WERI-Rb-1 (cell line): ENCODE measurements around the gene AKR7A2.

Source experiments
- DNase-seq: peaks from one replicate; pipeline ENCODE4 v3.0.0-alpha.2; 2020
- H3K27ac ChIP-seq: fragments of 250-450 bp; sonication (Bioruptor Pico); 2 replicates; pipeline ENCODE4 v1.5.1; 2020; ENCODE audit warnings: mild to moderate bottlenecking, moderate library complexity
- H3K27me3 ChIP-seq: fragments of 250-450 bp; sonication (Bioruptor Pico); 2 replicates; pipeline ENCODE4 v1.5.1; 2021; ENCODE audit warnings: mild to moderate bottlenecking, low read depth, moderate library complexity; ENCODE audit not compliant: insufficient read depth, severe bottlenecking
- H3K36me3 ChIP-seq: fragments of 250-450 bp; sonication (Bioruptor Pico); 2 replicates; pipeline ENCODE4 v1.5.1; 2020; ENCODE audit warnings: mild to moderate bottlenecking, moderate library complexity
- H3K4me3 ChIP-seq: 2 replicates; pipeline ENCODE4 v1.5.1; 2011; ENCODE audit warnings: low read depth, mild to moderate bottlenecking, control low read depth, low read length
- H3K9me3 ChIP-seq: fragments of 250-450 bp; sonication (Bioruptor Pico); 2 replicates; pipeline ENCODE4 v1.5.1; 2021; ENCODE audit warnings: mild to moderate bottlenecking, moderate library complexity; ENCODE audit not compliant: severe bottlenecking
- TF ChIP-seq, protein P1 (sequence below): IDR thresholded peaks from 2 replicates; pipeline ENCODE4 v1.5.1; 2011; ENCODE audit warnings: low read depth, mild to moderate bottlenecking, control low read depth, inconsistent platforms, low read length

Gene AKR7A2

DNA sequence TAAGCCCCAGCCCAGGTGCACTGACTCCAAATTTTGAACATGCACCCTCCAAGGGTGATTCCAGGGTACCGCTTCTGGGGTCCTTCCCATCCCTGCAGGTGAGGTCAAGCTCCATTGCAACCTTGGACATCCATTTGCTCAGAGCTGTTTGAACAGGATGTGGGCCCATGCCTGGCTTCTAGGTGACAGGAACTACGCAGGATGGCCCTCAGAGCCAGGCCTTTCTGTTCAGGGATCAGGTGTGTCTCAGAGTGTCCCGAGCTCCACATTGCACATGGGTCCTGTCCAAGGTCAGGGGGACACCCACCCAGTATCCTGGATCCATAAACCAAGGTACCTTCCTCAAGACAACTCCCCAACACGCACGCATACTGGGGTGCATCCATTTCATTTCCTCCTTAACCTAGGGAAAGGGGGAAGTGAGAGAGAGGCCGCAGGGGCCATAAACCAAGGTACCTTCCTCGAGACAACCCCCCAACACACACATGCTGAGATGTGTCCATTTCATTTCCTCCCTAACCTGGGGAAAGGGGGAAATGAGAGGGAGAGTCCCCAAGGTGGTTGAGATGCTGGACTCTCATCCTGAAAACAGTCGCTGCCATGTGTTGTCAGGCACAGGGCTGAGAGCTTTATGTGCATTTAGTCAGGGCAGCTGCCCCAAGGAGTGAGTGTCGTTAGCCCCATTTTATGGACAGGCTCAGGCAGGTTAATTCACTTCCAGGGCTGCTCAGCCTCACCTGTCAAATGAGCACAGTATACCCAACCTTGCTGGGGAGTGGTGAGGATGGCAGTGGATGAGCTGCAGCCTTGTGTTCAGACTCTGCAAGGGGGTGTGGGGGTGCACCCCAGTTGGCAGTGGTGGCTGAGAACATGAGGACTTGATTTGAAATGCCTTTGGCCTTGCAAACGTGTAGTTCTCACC is 2.3 kb upstream of the AKR7A2 start:
- Histone ChIP-seq H3K27me3 (no peaks in the 10 kb centered on the region), H3K4me3 (no peak overlapping the region), H3K9me3 (no peaks in the 10 kb centered on the region), H3K27ac (no peak overlapping the region), H3K36me3 (peaks cover 31% of the 10 kb centered on the region)
- no peak for DNase-seq
- TF ChIP-seq, protein P1, sequence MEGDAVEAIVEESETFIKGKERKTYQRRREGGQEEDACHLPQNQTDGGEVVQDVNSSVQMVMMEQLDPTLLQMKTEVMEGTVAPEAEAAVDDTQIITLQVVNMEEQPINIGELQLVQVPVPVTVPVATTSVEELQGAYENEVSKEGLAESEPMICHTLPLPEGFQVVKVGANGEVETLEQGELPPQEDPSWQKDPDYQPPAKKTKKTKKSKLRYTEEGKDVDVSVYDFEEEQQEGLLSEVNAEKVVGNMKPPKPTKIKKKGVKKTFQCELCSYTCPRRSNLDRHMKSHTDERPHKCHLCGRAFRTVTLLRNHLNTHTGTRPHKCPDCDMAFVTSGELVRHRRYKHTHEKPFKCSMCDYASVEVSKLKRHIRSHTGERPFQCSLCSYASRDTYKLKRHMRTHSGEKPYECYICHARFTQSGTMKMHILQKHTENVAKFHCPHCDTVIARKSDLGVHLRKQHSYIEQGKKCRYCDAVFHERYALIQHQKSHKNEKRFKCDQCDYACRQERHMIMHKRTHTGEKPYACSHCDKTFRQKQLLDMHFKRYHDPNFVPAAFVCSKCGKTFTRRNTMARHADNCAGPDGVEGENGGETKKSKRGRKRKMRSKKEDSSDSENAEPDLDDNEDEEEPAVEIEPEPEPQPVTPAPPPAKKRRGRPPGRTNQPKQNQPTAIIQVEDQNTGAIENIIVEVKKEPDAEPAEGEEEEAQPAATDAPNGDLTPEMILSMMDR = no peak

DNA sequence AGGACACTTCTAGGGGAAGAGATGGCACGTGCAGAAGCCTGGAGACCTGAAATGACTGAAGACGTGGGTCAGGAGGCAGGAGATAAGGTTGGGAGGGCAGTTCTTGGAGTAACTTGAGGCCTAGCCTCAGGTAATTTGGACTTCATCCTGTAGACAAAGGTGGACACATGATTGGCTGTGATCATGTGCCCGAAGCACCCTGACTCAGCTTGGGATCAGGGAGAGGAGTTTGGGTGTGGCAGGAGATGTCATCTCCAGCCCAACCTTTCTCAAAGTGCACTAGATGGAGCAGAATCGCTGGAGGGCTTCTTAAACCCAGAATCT is 1.7 kb upstream of the AKR7A2 start:
- no peak overlapping the region for H3K4me3 ChIP-seq

DNA sequence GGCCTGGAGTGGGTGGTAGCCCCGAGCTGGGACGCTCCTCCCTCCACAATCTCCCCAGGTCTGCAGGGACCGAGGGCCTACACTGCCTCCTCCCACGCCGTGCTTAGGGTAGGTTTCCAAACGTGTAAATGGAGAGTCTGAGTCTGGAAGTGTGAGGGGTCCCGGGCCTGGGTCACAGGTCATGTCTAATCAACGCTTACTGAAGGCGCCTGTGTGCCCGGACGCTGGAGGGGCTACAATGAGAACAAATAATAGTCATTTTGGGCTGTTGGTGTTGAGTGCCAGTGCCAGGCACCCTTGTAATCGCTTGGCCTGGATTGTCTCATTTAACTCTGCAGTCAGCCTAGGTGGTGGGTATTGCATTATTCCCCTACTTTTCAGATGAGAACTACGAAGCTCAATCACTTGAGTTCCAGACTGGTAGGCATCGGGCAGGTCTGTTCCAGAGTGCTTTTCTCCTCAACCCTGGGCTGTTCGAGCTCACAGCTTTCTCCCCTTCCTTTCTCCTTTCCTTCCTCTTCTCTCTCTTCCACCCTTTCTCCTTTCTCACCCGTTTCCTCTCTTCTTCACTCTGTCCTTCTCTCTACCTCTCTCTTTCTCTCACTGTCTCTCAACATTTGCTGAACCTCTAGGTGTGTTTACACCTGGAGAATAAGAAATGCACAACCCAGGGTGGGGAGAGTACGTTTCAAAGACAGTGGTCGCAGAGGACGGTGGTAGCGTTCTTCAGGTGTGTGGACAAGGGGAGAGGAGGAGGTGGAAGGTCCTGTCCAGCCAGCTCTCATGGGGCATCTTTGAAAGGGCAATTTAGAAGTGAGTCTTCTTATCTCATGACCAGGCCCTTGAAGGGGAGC is 1.1 kb upstream of the AKR7A2 start:
- TF ChIP-seq, protein P1 = no peak
- Histone ChIP-seq H3K4me3 (peak overlapping the region; percentile 81), H3K27ac (peak overlapping the region; percentile 89), H3K27me3 (no peaks in the 10 kb centered on the region), H3K36me3 (peaks cover 35% of the 10 kb centered on the region), H3K9me3 (no peaks in the 10 kb centered on the region)
- DNase-seq = no peak

More for the DNA sequence above, 1.7 kb upstream of the AKR7A2 start:
- no peak for DNase-seq
- Histone ChIP-seq H3K36me3 (peaks cover 34% of the 10 kb centered on the region), H3K9me3 (no peaks in the 10 kb centered on the region), H3K27ac (no peak overlapping the region), H3K27me3 (no peaks in the 10 kb centered on the region)
- TF ChIP-seq, protein P1 = no peak

DNA sequence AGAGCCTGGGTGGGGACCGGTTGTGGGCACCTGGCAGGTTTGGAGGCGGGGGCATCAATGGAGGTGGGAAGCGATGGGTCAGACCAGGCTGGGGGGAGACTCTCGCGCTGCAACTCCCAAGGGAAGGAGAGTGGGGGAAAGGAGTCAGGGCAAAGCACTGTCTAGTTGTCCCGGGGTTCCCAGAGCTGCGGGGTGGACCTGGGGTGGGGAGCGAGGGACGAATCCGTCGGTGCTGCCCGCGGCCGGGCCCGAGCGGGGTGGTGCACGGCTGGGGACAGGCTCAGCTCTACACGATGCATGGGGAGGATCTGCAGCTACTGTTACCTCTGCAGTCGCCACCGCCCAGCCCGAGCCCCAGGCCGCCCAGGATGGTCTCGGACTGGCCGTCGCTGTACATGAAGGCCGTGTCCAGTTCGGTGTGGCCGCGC is 427 bp downstream of the AKR7A2 start:
- Histone ChIP-seq H3K9me3 (no peaks in the 10 kb centered on the region), H3K27ac (peak overlapping the region; percentile 89), H3K4me3 (peak overlapping the region; percentile 86), H3K27me3 (no peaks in the 10 kb centered on the region), H3K36me3 (peaks cover 44% of the 10 kb centered on the region)
- peak; percentile 29 for DNase-seq
- TF ChIP-seq, protein P1 = no peak

DNA sequence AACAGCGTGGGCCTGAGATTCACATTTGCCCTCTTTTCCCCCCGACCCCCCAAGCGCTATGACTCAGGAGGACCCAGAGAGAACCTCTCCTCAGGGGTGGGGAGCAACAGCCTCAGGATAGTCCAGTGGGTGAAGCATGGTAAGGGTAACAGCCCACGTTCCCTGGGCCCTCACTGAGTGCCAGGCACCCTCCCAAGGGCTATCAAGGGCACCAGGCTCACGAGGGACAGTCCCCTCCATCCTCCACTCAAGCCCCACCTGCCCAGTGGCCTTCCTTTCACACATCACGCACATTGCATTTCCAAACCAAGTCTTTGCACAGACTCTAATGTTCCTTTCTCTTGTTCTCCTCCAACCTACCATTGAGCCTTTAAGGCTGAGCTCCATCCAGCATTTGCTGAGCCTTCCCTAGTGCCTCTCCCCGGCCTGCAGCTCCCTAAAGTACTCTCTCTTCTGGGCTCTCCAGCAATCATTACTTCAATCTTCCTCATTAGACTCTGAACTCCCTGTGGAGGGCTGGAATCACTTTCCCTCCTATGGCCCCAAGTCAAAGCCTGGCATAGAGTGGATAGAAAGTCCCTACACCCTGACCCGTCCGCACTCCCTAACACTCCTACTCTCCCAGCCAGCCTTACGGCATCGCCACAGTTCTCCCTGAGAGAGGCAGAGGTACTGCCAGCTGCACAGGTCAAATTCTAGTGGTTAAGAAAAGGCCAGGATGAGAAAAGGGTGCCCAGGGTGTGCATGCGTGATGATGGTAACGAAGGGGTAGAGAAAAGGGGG is 1.0 kb downstream of the AKR7A2 start:
- H3K36me3 ChIP-seq = peaks cover 51% of the 10 kb centered on the region
- TF ChIP-seq, protein P1 = no peak
- H3K9me3 ChIP-seq = no peaks in the 10 kb centered on the region
- DNase-seq = no peak
- H3K27ac ChIP-seq = peak overlapping the region; percentile 89; the same call in 1 of the 2 replicates
- H3K27me3 ChIP-seq = no peaks in the 10 kb centered on the region
- H3K4me3 ChIP-seq = peak overlapping the region; percentile 86
